Measurements from ENCODE around the gene GTF3C1. TPM values are rescaled to one million over a fixed set of nuclear protein-coding genes. Genes with fewer than 3 reads are reported as not detected.
A peak's percentile ranks its signal among the peaks of the same experiment; 100 is the strongest.

GTF3C1 gene
- total RNA-seq, 4 donors from 2014 or later = 58.5 to 120 (median 112) TPM

DNA sequence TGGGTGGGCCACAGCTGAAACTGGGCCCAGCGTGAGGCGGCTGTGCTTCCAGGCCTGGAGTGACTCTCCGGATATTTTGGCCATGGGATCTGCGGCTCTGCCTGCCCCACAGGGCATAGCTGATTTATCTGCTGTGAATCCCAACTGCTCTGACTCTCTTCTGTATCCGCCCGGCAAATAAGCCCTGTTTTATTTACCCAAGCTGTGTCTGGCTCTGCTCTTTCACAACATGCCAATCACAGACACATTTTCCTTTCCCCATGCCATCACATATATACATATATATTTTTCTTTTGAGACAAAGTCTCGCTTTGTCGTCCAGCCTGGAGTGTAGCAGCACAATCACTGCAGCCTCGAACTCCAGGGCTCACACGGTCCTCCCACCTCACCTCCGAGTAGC, 33.3 kb downstream of the GTF3C1 start:
- no peak for DNase-seq
- WGBS, 2 donors = 92% methylated on average over 10 to 11 of the region's 11 CpGs

DNA sequence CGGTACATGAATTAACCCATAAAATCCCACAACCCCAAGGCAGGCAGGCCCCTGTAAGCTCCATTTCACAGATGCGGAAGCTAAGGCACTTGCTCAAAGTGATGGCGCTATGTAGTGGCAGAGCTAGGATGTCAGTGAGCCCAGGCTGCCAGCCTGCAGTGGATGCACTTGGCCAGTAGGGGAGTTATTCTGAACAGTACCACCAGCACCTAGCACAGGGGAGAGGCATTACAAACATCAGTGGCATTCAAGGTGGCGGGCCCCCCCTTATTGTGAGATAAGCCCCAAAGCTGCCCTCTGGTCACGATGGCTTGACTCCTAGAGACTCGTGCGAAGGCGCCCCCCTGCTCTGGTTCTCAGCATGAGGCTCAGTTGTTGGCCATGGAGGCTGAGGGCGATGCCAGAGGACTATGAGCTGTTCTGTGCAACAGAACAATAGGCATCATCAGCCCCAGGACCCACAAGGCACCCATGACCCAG, 33.8 kb downstream of the GTF3C1 start:
- intact Hi-C loops (cut with DNase I) = no loop called here
- peaks cover 5 to 8% of the 10 kb centered on the region in 2 donors for H3K36me3 ChIP-seq
- WGBS, 2 donors = 80 to 89% methylated on average over 2 to 9 of the region's 9 CpGs

More for the DNA sequence above, 33.3 kb downstream of the GTF3C1 start:
- no peak overlapping the region for H3K27ac ChIP-seq
- no peaks in the 10 kb centered on the region for H3K9me3 ChIP-seq
- TF ChIP-seq POLR2A (IDR thresholded peaks at IDR 0.05) = no peak
- TF ChIP-seq, protein P1, sequence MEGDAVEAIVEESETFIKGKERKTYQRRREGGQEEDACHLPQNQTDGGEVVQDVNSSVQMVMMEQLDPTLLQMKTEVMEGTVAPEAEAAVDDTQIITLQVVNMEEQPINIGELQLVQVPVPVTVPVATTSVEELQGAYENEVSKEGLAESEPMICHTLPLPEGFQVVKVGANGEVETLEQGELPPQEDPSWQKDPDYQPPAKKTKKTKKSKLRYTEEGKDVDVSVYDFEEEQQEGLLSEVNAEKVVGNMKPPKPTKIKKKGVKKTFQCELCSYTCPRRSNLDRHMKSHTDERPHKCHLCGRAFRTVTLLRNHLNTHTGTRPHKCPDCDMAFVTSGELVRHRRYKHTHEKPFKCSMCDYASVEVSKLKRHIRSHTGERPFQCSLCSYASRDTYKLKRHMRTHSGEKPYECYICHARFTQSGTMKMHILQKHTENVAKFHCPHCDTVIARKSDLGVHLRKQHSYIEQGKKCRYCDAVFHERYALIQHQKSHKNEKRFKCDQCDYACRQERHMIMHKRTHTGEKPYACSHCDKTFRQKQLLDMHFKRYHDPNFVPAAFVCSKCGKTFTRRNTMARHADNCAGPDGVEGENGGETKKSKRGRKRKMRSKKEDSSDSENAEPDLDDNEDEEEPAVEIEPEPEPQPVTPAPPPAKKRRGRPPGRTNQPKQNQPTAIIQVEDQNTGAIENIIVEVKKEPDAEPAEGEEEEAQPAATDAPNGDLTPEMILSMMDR (IDR thresholded peaks at IDR 0.05) = no peak
- no peak overlapping the region for H3K4me3 ChIP-seq (replicated peaks in 1 of 3)
- intact Hi-C loops (cut with DNase I) = no loop called here
- peaks cover under 1 to 8% of the 10 kb centered on the region in 2 donors for H3K36me3 ChIP-seq
- peaks cover 24 to 39% of the 10 kb centered on the region in 2 donors for H3K4me1 ChIP-seq
- no peaks in the 10 kb centered on the region for H3K27me3 ChIP-seq

DNA sequence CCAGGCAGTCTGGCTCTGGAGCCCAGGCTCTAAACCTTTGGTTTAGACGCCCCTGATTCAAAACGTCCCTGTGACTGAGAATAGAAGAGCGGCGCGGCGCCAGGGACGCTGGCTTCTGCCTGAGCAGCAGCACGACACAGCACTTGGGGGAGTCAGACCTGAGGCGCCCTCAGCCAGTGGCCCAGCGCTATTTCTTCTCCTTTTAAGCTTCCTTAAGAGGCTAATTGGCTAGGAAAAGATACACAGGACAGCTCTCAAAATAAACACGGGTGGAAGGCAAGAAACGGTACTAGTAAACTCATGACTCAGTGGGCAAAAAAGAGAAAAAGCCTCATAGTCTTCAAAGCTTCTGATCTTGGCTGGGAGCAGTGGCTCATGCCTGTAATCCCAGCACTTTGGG, 34.9 kb downstream of the GTF3C1 start:
- TF ChIP-seq, protein P1 (IDR thresholded peaks at IDR 0.05) = no peak
- TF ChIP-seq POLR2A (IDR thresholded peaks at IDR 0.05) = no peak
- H3K27ac ChIP-seq = peak overlapping the region in 2 of 3 donors; percentile 61 to 64
- no peaks in the 10 kb centered on the region for H3K9me3 ChIP-seq
- intact Hi-C loops (cut with DNase I) = no loop called here
- peak; percentile 67 for DNase-seq
- WGBS, 2 donors = 47 to 63% methylated on average over 12 of the region's 12 CpGs
- H3K36me3 ChIP-seq = peaks cover 5 to 17% of the 10 kb centered on the region in 2 donors
- no peak overlapping the region for H3K4me3 ChIP-seq (replicated peaks in 1 of 3)
- peaks cover 25 to 39% of the 10 kb centered on the region in 2 donors for H3K4me1 ChIP-seq
- H3K27me3 ChIP-seq = no peaks in the 10 kb centered on the region

More for the DNA sequence above, 33.8 kb downstream of the GTF3C1 start:
- Histone ChIP-seq H3K27ac (peak overlapping the region in 2 of 3 donors; percentile 61 to 64), H3K27me3 (no peaks in the 10 kb centered on the region), H3K4me3 (replicated peaks in 1 of 3) (no peak overlapping the region), H3K4me1 (peaks cover 25 to 39% of the 10 kb centered on the region in 2 donors), H3K9me3 (no peaks in the 10 kb centered on the region)
- peak; percentile 21 to 37 for DNase-seq
- TF ChIP-seq POLR2A (IDR thresholded peaks at IDR 0.05) = no peak
- TF ChIP-seq, protein P1 (IDR thresholded peaks at IDR 0.05) = peak; percentile 10 to 54 (median 39)

DNA sequence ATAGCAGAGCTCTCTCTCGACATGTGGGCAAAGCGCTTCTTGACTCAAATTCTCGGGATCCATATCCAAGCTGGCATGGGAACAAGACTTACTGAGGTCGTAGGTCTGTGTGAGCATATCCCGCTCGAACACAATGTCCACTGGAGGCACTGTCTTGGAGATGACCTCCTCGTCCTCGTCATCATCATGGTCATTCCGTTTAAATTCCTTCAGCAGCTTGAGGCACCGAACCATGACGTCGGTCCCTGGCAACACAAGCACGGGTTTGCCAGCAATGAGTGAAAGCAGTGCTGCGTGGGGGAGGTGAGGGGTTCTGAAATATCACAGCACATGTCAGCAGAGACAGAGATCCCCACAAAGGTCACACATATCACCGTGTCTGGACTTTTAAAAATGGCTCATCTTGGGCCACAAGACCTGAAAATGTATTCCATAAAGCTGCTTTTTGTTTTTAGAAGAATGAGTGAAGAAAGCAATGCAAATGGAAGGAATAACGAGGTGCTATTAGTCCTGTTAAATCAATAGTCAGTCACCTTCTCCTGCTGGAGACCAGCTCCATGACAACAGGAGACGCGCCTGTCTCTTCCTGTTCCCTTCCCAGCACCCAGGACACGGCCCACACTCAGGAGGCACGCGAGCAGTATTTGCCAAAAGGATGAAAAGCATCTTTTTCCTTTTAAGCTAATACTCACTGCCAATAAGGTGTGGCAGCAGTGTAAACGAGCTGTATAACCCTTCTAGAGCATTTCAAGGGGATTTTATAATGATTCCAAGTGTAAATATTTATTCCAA, 37.9 kb downstream of the GTF3C1 start:
- WGBS, 2 donors = 58 to 67% methylated on average over 22 of the region's 22 CpGs
- Histone ChIP-seq H3K9me3 (no peaks in the 10 kb centered on the region), H3K4me3 (replicated peaks in 1 of 3) (no peak overlapping the region), H3K27ac (peak overlapping the region; percentile 28 to 88 (median 69)), H3K27me3 (no peaks in the 10 kb centered on the region), H3K4me1 (peaks cover 25 to 34% of the 10 kb centered on the region in 2 donors), H3K36me3 (peaks cover 21 to 38% of the 10 kb centered on the region in 2 donors)
- peak; percentile 92 to 93 for DNase-seq
- TF ChIP-seq POLR2A (IDR thresholded peaks at IDR 0.05) = no peak
- TF ChIP-seq, protein P1 (IDR thresholded peaks at IDR 0.05) = peak in 4 of 6 experiments; percentile 40 to 53 (median 43)
- intact Hi-C loops (cut with DNase I) = no loop called here

DNA sequence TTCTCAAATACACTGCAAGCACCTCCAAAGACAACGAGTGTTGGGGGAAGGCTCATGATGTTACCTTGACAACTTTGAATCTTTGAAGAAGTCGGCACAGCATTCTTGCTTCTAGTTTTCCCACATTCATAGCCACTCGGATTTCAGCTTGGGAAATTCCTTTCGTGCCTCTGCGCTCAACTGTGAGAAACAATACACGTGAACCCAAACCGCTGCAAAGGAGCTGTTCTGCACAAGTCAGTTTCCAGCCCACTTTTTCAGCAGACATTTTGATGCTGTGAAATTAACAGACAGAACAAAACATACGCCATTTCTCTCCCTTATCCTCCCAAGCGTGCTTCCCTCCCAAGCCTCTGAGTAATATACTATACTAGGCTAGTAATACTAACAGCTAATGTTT, 41.2 kb downstream of the GTF3C1 start:
- no peak for DNase-seq
- no peaks in the 10 kb centered on the region for H3K9me3 ChIP-seq
- intact Hi-C loops (cut with DNase I) = no loop called here
- H3K4me3 ChIP-seq (replicated peaks in 1 of 3) = no peak overlapping the region
- peaks cover 53 to 71% of the 10 kb centered on the region in 2 donors for H3K36me3 ChIP-seq
- no peaks in the 10 kb centered on the region for H3K27me3 ChIP-seq
- TF ChIP-seq, protein P1 (IDR thresholded peaks at IDR 0.05) = no peak
- H3K27ac ChIP-seq = no peak overlapping the region
- H3K4me1 ChIP-seq = peaks cover 14 to 16% of the 10 kb centered on the region in 2 donors
- 79 to 81% methylated on average over 9 of the region's 9 CpGs for WGBS, 2 donors

Measured in thyroid gland (tissue), 4 donors.